ENCODE data around the gene SCD5.

DNA sequence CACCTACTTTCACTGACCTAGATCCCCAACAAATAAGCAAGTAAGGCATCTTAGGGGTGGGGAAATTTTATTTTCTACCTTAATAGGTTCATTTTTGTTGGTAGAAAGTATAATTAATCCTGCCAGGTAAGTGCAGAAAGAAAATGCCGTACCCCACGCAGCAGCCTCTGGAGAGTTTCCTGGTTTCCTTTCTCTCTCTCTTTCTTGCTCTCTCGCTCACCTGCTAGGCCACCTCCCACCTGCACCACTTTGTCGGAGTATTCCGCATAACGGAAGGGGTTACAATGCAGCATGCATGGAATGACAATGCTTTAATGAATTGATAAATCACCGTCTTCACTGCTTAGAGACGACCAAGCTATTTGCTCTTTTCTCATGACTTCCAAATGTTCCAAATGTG lies 101.0 kb downstream of the SCD5 start:
- TF ChIP-seq, protein P1, sequence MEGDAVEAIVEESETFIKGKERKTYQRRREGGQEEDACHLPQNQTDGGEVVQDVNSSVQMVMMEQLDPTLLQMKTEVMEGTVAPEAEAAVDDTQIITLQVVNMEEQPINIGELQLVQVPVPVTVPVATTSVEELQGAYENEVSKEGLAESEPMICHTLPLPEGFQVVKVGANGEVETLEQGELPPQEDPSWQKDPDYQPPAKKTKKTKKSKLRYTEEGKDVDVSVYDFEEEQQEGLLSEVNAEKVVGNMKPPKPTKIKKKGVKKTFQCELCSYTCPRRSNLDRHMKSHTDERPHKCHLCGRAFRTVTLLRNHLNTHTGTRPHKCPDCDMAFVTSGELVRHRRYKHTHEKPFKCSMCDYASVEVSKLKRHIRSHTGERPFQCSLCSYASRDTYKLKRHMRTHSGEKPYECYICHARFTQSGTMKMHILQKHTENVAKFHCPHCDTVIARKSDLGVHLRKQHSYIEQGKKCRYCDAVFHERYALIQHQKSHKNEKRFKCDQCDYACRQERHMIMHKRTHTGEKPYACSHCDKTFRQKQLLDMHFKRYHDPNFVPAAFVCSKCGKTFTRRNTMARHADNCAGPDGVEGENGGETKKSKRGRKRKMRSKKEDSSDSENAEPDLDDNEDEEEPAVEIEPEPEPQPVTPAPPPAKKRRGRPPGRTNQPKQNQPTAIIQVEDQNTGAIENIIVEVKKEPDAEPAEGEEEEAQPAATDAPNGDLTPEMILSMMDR (IDR thresholded peaks at IDR 0.05) = no peak
- no peak for TF ChIP-seq POLR2AphosphoS5 (IDR thresholded peaks at IDR 0.05)
- no peak for TF ChIP-seq POLR2A (IDR thresholded peaks at IDR 0.05)

Data from sigmoid colon (tissue), 4 donors.